GM23338 (cell line): Measurements from ENCODE around the gene CERK.

Experiments
- CTCF ChIP-seq, 2 experiments: fragments of 200-600 bp in 1 of 2; sonication (generic) in 1 of 2; conservative IDR thresholded peaks; 2 replicates each; pipeline versions ENCODE4 v1.5.1 to v1.6.1; 2016 to 2017; ENCODE audit warnings: antibody characterized with exemption in 2 of 2, low read depth in 2 of 2, mild to moderate bottlenecking in 2 of 2, moderate library complexity in 1 of 2
- ETS1 ChIP-seq: IDR thresholded peaks from 2 replicates; pipeline ENCODE4 v1.6.1; 2016; ENCODE audit warnings: antibody characterized with exemption
- EZH2 ChIP-seq: fragments of 200-600 bp; sonication (generic); IDR thresholded peaks from one replicate; pipeline ENCODE4 v1.8.0; 2017; ENCODE audit warnings: antibody characterized with exemption, mild to moderate bottlenecking, low read depth; ENCODE audit not compliant: unreplicated experiment
- EZH2phosphoT487 ChIP-seq: fragments of 200-600 bp; sonication (generic); IDR thresholded peaks from one replicate; pipeline ENCODE4 v1.8.1; 2018; ENCODE audit warnings: antibody characterized with exemption; ENCODE audit not compliant: unreplicated experiment
- JUNB ChIP-seq: IDR thresholded peaks from one replicate; pipeline ENCODE4 v1.6.1; 2016; ENCODE audit warnings: antibody characterized with exemption; ENCODE audit not compliant: unreplicated experiment
- NANOG ChIP-seq: IDR thresholded peaks from 2 replicates; pipeline ENCODE4 v1.6.1; 2016; ENCODE audit warnings: antibody characterized with exemption, borderline replicate concordance
- POLR2AphosphoS5 ChIP-seq: IDR thresholded peaks from 2 replicates; pipeline ENCODE4 v1.6.1; 2016; ENCODE audit warnings: antibody characterized with exemption, low read depth
- ZNF114 ChIP-seq: fragments of 250-450 bp; sonication (Bioruptor Pico); IDR thresholded peaks from 2 replicates; pipeline ENCODE4 v1.5.0; 2020; ENCODE audit warnings: mild to moderate bottlenecking, moderate library complexity
- ZNF331 ChIP-seq: fragments of 250-450 bp; sonication (Bioruptor Pico); IDR thresholded peaks from 2 replicates; pipeline ENCODE4 v1.5.0; 2020; ENCODE audit warnings: low read depth, mild to moderate bottlenecking, moderate library complexity
- TF ChIP-seq, protein P1 (sequence below): IDR thresholded peaks from one replicate; pipeline ENCODE4 v1.6.1; 2018; ENCODE audit warnings: antibody characterized with exemption; ENCODE audit not compliant: unreplicated experiment
- TF ChIP-seq, protein P2 (sequence below): fragments of 250-450 bp; sonication (Bioruptor Pico); IDR thresholded peaks from 2 replicates; pipeline ENCODE4 v1.5.0; 2020; ENCODE audit warnings: mild to moderate bottlenecking, moderate library complexity

- TF ChIP-seq CTCF (conservative IDR thresholded peaks at IDR 0.05; ENCODE audit: low read depth in 2 of 2): no peak
- TF ChIP-seq EZH2: no peak
- TF ChIP-seq NANOG: no peak
- TF ChIP-seq POLR2AphosphoS5: no peak
- TF ChIP-seq, protein P1, sequence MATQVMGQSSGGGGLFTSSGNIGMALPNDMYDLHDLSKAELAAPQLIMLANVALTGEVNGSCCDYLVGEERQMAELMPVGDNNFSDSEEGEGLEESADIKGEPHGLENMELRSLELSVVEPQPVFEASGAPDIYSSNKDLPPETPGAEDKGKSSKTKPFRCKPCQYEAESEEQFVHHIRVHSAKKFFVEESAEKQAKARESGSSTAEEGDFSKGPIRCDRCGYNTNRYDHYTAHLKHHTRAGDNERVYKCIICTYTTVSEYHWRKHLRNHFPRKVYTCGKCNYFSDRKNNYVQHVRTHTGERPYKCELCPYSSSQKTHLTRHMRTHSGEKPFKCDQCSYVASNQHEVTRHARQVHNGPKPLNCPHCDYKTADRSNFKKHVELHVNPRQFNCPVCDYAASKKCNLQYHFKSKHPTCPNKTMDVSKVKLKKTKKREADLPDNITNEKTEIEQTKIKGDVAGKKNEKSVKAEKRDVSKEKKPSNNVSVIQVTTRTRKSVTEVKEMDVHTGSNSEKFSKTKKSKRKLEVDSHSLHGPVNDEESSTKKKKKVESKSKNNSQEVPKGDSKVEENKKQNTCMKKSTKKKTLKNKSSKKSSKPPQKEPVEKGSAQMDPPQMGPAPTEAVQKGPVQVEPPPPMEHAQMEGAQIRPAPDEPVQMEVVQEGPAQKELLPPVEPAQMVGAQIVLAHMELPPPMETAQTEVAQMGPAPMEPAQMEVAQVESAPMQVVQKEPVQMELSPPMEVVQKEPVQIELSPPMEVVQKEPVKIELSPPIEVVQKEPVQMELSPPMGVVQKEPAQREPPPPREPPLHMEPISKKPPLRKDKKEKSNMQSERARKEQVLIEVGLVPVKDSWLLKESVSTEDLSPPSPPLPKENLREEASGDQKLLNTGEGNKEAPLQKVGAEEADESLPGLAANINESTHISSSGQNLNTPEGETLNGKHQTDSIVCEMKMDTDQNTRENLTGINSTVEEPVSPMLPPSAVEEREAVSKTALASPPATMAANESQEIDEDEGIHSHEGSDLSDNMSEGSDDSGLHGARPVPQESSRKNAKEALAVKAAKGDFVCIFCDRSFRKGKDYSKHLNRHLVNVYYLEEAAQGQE: no peak
- no peak for TF ChIP-seq ZNF114 (CRISPR knock-in tag)
- no peak for TF ChIP-seq JUNB
- TF ChIP-seq ZNF331 (CRISPR knock-in tag): no peak
- TF ChIP-seq EZH2phosphoT487: no peak
- TF ChIP-seq, protein P2, sequence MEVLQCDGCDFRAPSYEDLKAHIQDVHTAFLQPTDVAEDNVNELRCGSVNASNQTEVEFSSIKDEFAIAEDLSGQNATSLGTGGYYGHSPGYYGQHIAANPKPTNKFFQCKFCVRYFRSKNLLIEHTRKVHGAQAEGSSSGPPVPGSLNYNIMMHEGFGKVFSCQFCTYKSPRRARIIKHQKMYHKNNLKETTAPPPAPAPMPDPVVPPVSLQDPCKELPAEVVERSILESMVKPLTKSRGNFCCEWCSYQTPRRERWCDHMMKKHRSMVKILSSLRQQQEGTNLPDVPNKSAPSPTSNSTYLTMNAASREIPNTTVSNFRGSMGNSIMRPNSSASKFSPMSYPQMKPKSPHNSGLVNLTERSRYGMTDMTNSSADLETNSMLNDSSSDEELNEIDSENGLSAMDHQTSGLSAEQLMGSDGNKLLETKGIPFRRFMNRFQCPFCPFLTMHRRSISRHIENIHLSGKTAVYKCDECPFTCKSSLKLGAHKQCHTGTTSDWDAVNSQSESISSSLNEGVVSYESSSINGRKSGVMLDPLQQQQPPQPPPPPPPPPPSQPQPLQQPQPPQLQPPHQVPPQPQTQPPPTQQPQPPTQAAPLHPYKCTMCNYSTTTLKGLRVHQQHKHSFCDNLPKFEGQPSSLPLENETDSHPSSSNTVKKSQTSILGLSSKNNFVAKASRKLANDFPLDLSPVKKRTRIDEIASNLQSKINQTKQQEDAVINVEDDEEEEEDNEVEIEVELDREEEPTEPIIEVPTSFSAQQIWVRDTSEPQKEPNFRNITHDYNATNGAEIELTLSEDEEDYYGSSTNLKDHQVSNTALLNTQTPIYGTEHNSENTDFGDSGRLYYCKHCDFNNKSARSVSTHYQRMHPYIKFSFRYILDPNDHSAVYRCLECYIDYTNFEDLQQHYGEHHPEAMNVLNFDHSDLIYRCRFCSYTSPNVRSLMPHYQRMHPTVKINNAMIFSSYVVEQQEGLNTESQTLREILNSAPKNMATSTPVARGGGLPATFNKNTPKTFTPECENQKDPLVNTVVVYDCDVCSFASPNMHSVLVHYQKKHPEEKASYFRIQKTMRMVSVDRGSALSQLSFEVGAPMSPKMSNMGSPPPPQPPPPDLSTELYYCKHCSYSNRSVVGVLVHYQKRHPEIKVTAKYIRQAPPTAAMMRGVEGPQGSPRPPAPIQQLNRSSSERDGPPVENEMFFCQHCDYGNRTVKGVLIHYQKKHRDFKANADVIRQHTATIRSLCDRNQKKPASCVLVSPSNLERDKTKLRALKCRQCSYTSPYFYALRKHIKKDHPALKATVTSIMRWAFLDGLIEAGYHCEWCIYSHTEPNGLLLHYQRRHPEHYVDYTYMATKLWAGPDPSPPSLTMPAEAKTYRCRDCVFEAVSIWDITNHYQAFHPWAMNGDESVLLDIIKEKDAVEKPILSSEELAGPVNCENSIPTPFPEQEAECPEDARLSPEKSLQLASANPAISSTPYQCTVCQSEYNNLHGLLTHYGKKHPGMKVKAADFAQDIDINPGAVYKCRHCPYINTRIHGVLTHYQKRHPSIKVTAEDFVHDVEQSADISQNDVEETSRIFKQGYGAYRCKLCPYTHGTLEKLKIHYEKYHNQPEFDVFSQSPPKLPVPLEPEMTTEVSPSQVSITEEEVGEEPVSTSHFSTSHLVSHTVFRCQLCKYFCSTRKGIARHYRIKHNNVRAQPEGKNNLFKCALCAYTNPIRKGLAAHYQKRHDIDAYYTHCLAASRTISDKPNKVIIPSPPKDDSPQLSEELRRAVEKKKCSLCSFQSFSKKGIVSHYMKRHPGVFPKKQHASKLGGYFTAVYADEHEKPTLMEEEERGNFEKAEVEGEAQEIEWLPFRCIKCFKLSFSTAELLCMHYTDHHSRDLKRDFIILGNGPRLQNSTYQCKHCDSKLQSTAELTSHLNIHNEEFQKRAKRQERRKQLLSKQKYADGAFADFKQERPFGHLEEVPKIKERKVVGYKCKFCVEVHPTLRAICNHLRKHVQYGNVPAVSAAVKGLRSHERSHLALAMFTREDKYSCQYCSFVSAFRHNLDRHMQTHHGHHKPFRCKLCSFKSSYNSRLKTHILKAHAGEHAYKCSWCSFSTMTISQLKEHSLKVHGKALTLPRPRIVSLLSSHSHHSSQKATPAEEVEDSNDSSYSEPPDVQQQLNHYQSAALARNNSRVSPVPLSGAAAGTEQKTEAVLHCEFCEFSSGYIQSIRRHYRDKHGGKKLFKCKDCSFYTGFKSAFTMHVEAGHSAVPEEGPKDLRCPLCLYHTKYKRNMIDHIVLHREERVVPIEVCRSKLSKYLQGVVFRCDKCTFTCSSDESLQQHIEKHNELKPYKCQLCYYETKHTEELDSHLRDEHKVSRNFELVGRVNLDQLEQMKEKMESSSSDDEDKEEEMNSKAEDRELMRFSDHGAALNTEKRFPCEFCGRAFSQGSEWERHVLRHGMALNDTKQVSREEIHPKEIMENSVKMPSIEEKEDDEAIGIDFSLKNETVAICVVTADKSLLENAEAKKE: no peak
- TF ChIP-seq ETS1: no peak
Observed at GRCh38 chr22:46714550-46714949, 23.5 kb downstream of the CERK start.
